Esophagus muscularis mucosa (tissue), 4 donors: ENCODE results near the gene PRKAR1B.

Source experiments
- CTCF ChIP-seq, 3 experiments: fragments of 200-600 bp in 2 of 3; fragments of 450-650 bp in 1 of 3; sonication (generic) in 2 of 3; IDR thresholded peaks; one replicate each; pipeline ENCODE4 v1.5.1; 2017 to 2019; ENCODE audit warnings: antibody characterized with exemption in 3 of 3, mild to moderate bottlenecking in 2 of 3, moderate library complexity in 1 of 3
- EP300 ChIP-seq: sonication (generic); formaldehyde crosslinking; IDR thresholded peaks from one replicate; pipeline ENCODE4 v1.6.1; 2017; ENCODE audit warnings: antibody characterized with exemption
- POLR2A ChIP-seq: fragments of 450-650 bp; IDR thresholded peaks from one replicate; pipeline ENCODE4 v1.6.1; 2017; ENCODE audit warnings: antibody characterized with exemption, moderate library complexity, mild to moderate bottlenecking, low read depth
- POLR2AphosphoS5 ChIP-seq, 2 donors: sonication (generic); formaldehyde crosslinking; IDR thresholded peaks; one replicate each; pipeline ENCODE4 v1.6.1; 2017; ENCODE audit warnings: antibody characterized with exemption in 2 of 2

GRCh38 chr7:754531-755412 is 27.7 kb upstream of the PRKAR1B start:
- TF ChIP-seq CTCF (IDR thresholded peaks at IDR 0.05) (no peak), EP300 (no peak), POLR2A (no peak), POLR2AphosphoS5 (IDR thresholded peaks at IDR 0.05) (no peak)
